Stimulated activated CD4-positive, alpha-beta T cell treated with anti-CD3 and anti-CD28 coated beads, Interleukin-15, amount 100 ng/mL, for 1 hour (primary cell): ENCODE measurements around the gene ARFGEF2.
"Not testable (repeated sequence)": the region's sequence is repeated elsewhere in the genome, so short reads cannot be mapped to it uniquely, and the experiment has no call there.

Experiments
- DNase-seq, 2 donors: peaks; one replicate each; pipeline ENCODE4 v3.0.0-alpha.2; 2020; ENCODE audit warnings: low read depth in 1 of 2, low spot score in 1 of 2

The ARFGEF2 gene

DNA sequence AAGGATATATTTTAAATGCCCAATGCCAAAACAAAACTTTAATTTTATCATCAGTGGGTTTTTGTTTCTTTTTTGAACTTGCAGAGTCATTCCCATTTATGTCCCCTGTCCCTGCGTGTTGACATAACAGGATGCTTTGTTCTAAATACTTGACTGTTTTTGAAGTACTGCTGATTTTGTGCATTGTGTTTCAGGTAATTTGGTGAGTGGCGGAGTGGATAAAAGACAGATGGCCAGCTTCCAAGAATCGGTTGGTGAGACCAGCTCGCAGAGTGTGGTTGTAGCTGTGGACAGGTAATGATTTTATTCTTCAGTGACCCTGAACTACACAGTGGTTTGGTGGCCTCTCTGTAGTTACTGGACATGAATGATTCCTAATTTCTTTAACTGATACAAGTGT lies 74.1 kb downstream of the ARFGEF2 start:
- no peak for DNase-seq

DNA sequence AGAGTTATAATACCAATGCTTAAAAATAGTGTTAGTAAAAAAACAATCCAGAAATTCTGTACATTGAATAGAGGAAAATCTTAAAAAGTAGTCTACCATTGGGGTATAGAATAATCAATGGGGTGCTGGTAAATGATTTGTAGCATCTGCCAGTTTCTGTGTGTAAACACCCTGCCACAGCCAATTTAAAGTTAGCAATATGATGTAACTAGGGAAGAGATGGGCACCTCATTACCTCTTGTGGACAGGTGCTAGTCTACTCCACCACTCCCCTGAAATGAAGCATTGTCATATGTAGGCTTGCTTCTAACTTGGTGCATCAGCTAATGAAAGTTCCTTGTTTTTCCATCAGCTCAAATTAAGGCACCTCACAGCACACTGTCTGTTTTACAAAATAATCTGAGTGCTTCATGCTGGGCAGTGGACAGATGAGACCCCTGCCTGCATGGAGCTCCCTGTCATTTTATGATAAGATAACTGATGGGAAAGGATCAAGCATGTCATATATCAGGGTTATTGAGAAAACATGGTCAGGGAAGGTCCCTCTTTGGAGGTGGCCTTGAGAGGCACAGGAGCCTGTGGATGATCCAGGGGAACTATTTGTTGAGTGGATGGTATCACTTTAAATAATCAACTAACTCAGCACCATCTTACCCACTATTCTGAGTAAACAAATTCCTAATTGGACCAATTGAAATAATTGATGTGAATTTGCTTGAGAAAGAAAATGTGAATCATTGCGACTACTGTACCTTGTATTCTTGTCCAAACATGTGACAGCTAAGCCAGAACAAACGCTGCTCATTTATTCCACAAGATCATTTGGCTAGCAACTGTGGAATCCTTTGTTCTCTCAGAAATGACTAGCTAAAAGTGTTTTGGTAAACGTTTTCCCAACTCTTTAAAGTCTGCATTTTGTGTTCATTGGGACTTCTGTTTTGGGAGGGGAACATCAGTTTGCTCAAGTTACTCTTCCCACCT lies 78.7 kb downstream of the ARFGEF2 start:
- DNase-seq, result no peak

DNA sequence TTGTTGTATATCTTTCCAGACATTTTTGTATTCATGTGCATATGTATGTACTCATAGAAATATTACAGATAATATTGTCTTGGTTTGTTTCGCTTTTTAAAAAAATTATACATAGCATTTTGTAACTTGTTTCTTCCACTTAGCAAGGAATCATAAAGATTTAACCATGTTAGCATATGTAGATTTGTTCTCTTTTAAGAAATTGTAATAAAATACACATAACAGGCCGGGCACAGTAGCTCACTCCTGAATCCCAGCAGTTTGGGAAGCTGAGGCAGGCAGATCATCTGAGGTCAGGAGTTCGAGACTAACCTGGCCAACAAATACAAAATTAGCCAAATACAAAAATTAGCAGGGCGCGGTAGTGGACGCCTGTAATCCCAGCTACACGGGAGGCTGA lies 80.2 kb downstream of the ARFGEF2 start:
- no peak for DNase-seq

DNA sequence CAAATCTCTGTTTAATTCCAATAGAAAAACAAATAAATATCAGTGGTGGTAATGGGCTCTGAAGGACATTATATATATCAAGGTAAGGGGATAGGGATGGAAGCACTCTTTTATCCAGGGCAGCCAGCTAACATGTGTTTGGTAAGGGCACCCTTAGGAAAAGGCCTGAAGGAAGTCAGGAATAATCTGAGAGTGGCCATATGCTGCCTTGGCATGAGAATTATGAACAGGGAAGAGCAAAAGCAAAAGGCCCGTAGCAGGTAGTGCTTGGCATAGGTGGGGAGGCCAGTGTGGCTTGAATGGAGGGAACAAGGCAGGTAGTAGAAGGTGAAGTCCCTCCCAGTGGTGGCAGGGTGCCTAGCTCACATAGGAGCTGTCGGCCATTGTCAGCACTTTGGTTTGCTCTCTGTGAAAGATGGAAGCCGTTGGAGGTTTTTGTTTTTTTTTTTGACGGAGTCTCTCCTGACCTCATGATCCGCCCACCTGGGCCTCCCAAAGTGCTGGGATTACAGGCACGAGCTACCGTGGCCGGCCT lies 85.0 kb downstream of the ARFGEF2 start:
- DNase-seq, result no peak

DNA sequence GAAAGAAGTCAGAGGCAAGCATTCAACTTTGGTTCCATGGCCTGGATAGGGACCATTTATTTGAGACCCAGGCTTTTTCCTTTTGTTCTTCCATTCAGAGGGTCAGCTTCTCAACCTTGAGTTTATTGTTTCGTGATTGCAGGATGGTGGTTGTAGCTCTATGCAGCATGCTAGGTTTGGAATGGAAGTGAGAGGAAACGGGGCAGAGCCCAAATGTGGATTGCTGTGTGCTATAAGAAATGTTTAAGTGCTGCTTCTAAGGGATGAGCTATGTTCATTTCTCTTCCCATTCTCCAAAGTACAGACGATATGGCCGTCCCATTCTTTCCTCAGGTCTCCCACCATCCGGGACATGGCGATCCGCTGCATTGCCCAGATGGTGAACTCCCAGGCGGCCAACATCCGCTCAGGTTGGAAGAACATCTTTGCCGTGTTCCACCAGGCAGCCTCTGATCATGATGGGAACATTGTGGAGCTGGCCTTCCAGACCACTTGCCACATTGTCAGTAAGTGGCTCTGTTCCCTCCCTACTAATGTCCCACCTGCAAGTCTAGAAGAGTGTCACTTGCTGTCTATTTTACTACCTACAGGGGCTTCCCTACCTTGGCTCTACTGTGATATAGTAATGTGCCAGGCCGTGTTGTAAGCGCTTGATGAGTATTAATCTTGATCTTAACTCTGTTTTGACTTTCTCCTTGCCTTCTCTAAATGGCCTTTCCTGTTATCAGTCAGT lies 88.6 kb downstream of the ARFGEF2 start:
- DNase-seq, result no peak

DNA sequence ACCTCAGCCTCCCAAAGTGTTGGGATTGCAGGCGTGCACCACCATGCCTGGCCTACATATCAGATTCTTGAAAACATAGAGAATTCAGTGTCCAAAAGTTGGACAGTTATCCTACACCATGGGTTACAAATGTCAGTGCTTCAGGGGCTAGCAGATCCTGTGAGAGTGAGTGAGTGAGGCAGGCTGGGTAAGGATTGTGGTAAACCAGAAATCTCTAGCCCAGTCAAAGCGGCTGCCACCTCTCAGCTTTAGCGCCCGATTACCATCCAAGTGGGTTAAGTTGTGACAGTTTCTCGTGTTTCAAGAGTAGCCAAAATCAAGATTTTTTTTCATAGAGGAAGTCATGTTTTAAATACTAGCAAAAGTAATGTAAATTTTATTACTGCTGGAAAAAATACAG lies 102.7 kb downstream of the ARFGEF2 start:
- no peak for DNase-seq

DNA sequence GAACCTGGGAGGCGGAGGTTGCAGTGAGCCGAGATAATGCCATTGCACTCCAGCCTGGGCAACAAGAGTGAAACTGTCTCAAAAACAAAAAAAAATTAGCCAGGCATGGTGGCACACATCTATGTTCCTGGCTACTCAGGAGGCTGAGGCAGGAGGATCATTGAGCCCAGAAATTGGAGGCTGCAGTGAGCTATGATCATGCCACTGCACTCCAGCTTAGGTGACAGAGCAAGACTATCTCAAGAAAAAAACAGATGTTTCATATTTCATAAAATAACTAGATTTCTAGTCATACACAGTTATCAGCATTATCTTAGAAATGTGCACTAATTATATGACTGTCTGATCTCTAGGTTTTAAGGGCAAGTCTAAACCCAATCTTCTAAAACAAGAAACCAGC lies 106.7 kb downstream of the ARFGEF2 start:
- DNase-seq, result not testable (repeated sequence)

DNA sequence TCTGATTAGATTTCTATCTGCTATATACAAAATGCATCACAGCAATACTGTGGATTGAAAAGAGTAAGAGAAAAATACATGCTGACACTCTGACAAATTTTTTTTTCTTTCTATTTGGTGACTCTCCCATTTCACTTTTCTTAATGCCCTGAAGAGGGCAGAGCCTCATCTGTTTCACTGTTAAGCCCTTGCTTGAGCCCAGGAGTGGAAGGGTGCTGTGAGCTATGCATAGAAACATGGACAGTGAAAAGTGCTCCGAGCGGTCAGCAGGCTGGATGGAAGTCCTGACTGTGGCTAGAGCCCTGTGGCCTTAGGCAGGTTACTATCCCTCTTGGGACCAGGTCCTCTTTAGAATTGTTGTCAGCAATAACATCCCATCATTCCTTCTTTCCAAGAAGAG lies 107.2 kb downstream of the ARFGEF2 start:
- DNase-seq, result no peak

DNA sequence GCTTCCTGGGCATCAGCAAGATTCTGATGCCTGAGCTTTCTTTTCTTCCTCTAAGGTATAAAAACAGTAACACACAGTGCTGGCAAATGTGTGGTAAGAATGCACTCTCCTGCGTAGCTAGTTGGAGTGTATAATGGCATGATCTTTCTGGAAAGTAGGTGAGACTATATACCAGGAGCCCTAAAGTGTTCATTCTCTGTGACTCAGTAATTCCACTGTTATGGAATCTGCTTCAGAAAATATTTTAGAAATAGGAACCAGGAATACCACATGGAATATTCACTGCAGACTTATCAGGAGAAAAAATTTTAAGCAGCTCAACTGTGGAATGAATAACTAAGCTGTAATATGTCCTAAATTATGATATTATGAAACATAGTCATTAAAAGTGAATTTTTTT lies 107.7 kb downstream of the ARFGEF2 start:
- no peak for DNase-seq

DNA sequence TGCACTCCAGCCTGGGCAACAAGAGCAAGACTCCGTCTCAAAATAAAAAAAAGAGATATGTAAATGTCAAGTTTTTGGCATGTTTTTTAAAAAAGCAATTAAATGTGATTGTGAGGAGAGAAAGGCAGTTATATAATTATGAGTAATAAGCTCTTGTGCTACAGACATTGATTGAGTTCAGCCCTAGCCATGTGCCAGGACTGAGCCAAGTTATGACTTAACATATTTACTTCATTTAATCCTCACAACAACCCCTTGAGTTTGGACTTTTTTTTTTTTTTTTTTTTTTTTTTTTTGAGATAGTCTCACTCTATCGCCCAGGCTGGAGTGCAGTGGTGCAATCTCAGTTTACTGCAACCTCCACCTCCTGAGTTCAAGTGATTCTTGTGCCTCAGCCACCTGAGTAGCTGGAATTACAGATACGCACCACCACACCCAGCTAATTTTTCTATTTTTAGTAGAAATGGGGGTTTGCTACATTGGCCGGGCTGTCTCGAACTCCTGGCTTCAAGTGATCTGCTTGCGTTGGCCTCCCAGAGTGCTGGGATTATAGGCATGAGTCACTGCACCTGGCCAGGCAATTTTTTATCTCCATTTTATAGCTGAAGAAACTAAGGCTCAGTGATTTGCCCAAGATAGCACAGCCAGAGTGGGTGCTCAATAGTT lies 109.6 kb downstream of the ARFGEF2 start:
- no peak for DNase-seq

DNA sequence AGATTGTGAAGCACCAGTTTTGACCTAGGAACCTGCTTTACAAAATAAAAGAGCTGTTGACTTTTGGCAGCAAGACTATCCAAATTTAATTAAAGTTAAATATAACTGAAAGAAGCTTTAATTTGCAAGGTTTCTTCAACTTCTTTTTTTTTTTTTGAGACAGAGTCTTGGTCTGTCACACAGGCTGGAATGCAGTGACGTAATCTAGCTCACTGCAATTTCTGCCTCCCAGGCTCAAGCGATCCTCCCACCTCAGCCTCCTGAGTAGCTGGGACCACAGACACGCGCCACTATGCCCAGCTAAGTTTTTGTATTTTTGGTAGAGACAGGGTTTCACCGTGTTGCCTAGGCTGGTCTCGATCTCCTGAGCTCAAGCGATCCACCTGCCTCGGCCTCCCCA lies 110.9 kb downstream of the ARFGEF2 start:
- DNase-seq, result no peak

DNA sequence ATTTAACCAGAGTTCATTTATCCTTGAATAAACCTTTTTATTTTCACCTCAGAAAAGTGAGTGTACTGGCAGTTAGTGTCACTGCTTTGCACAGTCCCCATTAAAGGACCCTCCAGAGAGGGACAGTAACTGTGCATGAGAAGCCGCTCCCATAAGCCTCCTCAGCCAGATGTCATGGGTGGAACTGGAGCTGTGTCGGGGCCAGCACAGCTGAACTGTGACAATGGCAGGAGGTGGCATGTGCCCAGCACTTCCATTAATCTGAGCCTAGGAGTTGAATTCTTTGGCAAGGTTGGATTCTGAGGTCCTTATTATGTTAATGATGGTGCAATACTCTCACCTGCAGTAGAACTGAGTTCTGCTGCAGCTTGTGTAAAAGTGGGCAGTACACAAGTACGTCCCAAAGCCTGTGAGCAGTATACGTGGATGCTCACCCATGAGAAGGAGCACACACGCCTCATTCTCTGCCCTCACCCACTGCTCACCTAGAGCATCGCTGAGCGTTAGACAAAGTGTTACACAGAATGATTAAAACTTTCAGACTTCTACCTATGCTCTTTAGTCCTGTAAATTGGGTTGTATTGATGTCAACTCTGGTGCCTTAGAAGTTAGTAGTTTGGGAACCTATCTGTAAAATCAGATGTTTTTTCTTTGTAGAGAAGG lies 112.7 kb downstream of the ARFGEF2 start:
- DNase-seq, result no peak

DNA sequence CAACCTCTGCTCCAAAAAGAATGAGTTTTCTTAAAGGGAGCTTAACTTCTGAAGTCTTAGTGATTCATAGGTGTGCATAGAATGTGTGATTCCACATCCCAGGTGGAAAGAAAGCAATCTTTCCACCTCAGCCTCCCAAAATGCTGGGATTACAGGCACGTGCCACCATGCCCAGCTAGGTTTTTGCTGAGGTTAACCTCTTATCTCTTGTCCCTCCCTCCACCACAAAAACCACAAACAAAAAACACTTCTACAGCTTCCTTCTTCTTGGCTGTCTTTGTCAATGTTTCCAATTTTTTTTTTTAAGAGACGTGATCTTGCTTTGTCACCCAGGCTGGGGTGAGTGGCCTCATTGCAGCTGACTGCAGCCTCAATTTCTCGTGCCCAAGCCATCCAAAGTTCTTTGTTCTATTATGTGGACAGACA lies 116.5 kb downstream of the ARFGEF2 start:
- DNase-seq, result no peak

DNA sequence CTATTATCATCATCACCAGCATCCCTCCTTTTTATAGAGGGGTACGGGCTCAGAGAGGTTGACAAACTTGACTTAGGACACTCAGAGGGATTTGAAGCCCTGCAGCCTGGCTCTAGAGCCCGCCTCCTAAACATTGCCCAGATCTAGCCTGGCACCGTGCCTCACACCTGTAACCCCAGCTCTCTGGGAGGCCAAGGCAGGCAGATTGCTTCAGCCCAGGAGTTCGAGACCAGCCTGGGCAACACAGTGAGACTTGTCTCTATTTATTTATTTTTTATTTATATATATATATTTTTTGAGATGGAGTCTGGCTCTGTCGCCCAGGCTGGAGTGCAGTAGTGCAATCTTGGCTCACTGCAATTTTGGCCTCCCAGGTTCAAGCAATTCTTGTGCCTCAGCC lies 118.3 kb downstream of the ARFGEF2 start:
- DNase-seq, result no peak

DNA sequence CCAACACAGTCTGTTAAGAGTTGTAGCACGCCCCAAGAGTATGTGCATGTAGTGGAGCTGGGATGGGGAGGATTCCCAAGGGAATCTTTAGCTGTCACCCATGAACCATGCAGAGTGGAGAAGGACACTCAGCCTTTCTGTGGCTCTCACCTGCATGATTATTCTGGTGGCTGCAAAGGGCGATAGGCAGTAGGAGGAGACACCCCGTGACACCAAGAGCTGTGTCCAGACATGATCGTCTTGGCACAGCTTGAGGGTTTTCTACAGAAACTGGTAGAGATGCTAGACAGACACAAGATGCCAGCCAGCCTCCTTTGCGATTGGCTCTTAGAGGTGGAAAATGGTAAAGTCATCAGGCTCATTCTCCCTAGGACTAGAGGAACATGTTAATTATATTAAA lies 121.5 kb downstream of the ARFGEF2 start:
- no peak for DNase-seq

DNA sequence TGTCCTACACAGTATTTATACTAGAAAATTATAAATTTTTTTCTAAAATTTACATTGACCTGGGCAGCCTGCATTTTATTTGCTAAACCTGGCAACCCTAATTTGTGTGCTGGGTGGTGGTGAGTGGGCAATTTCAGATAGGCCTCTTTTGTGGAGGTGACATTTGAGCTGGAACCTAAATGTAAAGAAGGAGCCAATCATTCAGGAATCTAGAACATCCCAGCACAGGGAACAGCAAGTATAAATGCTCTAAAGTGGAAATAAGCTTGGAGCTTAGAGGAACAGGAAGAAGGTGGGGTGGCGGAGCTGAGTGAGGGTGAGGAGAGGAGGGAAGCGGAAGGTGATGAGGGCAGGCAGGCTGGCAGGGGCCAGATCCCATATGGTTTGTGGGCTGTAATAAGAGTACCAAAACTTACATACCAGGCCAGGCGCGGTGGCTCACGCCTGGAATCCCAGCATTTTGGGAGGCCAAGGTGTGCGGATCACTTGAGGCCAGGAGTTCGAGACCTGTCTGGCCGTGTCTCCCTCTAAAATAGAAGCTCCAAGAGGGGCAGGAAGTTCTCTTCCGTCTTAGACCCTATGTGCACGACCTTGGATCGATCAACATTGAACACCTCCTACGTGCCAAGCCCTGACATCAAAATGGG lies 124.1 kb downstream of the ARFGEF2 start:
- DNase-seq, result peak in 1 of 2 donors; percentile 3

DNA sequence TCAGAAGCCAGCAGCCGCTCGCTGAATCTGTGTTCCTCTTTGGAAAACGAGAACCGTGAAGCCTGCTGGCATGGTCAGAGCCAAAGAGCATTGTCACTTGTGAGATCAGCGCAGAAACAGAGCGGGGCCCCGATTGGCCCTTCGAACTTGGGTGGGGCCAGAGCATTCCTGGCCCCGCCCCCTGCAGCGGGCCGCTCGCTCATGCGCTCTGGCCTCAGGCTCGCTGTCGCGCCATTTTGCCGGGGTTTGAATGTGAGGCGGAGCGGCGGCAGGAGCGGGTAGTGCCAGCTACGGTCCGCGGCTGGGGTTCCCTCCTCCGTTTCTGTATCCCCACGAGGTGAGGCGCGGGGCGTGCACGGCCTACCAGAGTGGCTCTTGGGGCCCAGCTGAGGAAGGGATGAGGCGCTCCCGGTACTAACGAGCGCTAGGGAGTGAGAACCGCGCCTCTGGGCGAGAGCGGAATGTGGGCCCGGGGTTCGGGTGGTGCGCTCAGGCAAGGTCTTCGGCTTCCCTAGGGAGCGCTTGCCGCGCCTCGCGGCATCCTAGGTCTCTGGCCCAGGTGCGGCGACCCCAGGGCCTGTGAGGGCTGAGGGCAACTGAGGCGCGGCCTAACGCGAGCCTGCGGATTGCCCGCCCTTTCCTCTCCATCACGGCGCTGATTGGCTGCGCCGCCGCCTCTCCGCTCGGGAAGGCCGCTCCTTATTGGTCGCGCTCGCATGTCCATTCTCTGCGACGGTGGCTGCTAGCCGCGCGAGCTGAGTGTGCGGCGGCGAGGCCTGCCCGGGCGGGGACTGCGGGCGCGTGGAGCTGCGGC lies 124.8 kb downstream of the ARFGEF2 start, which contains the start of gene CSE1L:
CSE1L (plus strand) TSS at position 226 of the 814 bp plus-strand sequence. CDS start 12,152 bp downstream, outside the sequence.
- peak; percentile 88 to 91 for DNase-seq

DNA sequence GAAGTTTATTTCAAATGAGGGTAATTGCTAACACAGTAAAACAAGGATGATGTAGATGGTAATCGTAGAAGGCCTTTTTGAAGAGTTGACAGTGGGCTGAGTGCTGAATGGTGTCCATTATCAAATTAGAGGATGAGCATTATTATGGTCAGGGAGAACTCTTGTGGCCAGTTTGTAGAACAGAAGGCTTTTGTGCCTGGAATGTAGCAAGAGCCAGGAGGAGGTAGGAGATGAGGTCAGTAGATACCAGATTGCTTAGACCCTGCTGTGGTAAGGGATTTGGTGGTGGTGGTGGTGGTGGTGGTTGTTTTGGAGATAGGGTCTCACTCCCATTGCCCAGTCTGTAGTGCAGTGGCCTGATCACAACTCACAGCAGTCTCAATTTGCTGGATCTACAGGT lies 130.8 kb downstream of the ARFGEF2 start:
- no peak for DNase-seq

DNA sequence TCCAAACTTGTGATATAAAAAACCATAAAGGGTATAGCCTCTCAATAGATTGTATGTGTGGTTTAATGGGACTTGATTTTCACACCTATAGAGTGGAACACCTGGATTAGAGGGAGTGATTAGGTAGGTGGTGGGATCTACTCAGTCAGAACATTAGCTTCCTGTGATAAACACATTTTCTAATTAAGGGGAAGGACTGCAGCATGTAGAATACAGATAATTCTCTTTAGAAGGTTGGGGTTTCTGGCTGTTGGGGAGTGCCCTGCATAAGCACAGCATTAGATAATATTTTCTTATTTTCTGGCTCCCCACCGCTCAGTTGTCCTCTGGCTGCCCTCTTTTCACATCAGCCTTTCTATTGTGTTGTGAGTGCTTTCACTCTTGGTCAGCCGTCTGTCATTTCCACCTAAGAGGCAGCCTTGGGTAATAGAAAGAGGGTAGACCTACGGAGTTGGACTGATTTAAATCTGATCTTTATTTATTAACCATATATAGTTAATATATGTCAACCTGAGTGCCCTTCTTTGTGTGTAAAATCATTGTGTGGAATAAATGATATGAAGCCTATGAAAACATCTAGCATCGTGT lies 132.6 kb downstream of the ARFGEF2 start:
- DNase-seq, result no peak
